GM19468 (cell line): Measurements from ENCODE around the gene WWOX.

ENCODE experiments used
- ATAC-seq: cut with Tn5 transposase; IDR thresholded peaks from one replicate; pipeline ENCODE4 v1.9.1; 2021; ENCODE audit warnings: mild to moderate bottlenecking, moderate library complexity, moderate number of reproducible peaks; ENCODE audit not compliant: unreplicated experiment; ENCODE audit errors: extremely low read depth

Gene WWOX

DNA sequence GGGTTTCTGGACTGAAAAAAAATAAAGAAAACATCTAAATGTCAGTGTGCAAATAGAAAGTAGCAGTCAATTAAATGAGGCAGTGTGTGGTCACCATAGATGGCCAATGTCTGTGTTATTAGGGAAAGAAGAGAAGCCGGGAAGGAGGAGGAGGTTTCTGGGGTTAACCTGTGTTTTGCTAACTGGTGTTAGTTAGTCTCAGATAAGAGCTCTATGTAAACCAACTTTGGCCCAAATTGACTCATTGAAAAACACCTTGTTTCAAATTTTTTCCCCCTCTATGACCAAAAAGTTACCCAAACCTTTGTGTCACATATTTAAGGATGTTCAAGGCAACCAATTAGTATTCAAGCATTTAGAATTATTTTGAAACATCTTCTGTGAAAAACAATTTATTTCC lies 970.2 kb downstream of the WWOX start:
- no peak for ATAC-seq

DNA sequence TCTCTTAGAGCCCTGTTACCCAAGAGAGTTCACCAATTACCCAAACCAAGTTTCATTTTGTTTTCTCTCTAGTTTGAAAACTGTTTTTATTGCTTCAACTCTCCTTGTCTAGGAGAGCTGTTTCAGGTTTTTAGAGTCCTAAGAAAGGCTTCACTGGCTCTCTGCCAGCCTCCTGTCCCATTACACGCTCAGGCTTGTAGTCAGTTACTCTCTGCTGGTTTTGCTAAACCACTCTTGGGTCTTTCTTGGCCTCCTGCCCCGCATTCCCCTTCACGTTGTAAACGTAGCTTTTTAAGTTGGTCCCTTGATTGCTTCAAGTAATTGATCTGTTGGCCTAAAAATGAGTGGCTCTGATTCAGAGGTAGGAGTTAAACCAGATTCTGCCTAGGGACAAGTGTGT lies 972.0 kb downstream of the WWOX start:
- no peak for ATAC-seq

DNA sequence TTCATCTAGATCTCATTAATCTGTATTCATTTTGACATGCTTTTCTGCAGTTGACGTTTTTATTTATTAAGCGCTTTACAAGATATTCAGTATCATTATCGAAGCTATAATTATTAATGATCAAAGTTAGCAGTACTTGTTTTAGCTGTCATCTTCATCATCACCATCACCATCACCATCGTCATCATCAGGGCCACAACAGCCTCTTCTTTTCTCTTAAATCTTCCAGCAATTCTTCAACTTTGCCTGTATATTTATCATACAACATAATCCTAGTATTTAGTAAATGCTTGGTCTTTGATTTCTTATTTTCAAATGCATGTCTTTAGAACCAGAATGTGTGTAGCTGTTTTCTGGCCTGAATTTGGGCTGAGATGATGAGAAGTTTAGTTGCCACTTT lies 973.1 kb downstream of the WWOX start:
- no peak for ATAC-seq

DNA sequence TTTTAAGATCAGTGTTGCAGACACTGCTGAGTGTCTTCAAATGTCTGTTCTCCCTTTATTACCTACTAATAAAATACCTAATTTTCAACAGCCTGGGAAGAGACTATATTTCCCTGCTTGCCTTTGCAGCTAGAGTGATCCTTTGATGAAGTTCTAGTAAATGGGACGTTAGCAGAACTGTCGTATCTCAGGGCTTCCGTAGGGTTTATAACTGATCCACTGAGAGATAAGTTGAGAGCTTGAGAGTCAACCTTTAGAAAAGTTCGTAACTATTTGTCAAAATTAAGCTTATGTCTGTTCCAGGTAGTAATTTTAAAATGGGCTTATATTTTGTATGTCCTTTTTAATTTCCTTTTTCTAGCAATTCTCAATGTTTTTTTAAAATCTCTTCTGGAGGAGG lies 974.1 kb downstream of the WWOX start:
- ATAC-seq: no peak

DNA sequence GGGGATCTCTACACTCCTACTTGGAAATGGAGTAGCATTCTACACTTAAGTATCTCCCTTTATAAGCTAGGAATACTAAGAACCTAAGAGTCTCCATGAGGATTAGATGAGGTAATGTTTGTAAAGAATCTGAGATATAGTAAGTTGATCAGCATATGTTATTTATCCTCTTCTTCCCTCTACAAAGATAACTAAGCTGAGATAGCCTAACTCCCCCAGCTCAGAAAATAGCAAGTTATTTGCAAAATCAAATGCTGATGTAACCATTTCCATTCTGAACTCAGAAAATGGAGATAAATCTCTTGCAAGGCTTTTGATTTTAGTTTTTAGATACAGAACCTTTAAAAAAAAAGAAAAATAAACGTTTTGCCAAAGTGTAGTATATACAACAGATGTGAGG lies 975.1 kb downstream of the WWOX start:
- ATAC-seq: no peak

DNA sequence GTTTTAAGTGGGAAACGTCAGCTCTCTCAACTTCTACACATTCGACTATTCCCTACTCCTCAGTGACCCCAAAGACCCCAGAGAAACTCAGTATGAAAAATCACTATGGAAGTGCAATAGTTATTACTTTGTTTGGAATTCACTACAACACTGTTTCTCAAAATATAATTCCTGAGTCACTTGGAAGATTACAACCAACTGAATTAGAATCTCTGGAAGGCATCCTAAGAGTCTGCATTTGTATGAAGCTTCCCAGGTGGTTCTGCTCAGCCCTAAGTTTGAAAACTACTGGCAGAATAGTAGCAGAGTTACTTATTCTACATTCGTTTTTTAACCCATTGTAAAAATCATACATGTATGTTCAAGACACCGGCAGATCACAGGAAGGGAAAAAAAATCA lies 975.5 kb downstream of the WWOX start:
- no peak for ATAC-seq

DNA sequence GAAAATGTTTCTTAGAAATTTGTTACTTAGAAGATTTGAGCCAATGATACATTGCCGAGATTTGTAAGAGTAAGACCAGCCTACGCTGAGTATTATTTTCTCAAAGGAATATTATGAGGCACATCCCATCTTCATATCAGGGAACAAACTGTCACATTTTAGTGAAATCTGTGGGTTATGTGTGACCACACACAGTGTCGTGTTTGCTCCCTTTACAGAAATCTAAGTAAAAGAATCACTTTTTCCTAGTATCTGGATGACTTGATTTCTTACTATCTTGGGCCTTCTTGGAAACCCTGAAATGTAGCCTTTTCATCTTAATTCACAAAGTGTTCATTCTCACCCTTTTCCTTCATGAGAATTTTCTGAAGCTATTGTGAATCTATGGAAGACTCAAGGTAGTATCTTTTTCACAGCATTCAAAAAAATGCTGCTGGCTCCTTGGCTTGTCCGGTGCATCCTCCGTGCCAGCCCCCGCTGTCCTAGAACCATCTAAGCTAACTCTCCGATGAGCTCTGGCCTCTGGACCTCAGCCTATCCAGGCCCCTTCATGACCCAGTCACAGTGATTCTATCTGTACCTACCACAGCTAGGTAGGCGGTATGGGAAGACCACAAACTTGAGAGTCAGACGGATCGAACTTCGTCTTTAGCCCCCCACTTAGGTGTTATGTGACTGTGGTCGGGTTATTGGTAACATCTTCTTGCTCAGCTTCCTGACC lies 976.8 kb downstream of the WWOX start:
- ATAC-seq: no peak

DNA sequence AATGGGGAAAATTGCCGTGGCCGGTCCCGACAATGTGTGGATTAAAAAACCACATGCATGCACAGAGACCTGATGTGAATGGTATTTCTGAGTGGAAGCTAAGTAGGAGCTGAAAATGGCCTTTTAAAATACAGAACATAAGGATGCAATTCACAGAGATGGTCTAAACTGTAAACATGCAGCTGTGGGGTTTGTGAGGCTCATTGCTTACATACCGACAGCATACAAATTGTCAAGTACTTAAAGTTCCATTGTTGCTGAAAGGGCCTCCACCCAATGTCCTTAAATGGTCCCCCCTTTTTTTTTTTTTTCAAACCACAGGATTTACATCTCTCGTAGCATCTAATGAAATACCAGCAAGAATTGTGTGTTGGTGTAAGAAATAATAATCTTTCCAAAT lies 977.9 kb downstream of the WWOX start:
- no peak for ATAC-seq

DNA sequence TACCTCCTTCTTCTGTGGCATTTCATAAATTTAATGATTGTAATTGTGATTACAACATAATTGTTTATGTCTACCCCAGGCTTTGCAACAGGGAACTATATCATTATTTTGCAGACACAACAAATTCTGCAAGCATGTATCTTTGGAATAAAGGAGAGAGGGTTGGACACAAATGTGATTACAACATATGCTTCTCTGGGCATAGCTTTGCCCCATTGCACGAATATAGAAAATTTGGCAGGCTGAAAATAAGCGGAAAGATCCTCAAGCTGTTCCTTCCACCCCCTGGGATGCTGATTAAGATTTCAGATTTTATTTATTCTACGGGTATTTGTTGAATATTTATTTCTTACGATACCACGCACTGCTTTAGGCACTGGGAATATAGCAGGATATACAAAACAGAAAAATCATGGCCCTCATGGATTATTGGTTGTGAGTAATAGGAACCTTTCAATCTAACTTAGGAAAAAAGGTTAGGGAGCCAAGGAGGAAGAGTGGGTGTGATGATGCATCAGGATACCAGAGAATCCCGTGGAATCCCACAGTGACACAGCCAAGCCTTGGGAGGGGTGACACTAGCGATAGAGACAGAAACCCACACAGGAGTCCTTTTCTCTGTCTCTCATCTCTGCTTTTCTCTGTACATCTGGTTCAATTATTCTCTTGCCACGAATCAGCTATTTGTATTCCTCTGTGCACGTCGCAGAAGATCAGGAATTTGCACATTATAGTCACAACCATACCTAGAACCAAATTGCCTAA lies 980.4 kb downstream of the WWOX start:
- no peak for ATAC-seq

DNA sequence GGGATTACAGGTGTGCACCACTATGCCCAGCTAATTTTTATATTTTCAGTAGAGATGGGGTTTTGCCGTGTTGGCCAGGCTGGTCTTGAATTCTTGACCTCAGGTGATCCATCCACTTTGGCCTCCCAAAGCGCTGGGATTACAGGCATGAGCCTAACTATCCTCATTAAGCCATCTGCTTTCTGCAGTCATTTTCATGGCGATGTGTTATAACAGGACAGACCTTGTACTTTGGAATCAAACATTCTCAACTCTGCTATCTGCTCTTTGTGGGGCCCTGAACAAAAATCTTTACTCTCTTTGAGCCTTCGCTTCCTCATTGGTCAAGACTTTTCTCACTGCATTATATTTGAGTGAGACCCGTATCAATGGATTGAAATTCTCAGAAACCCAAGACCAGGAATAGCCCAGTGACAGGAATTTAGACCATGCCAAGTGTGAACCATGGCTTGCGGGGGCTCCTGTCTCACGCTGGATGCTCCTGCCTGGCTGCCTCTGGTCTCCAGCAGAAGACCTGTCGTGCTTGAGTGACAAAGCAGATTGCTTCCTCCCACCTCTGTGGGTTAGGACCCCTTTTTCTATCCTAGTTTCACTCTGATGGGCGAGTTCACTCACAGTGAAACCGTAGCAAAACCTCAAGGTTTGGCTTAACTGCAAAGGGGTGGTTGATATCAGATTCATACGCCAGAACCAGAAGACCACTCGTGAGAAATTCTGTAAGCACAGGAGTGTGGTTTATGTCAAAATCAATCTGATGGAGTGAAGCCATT lies 982.0 kb downstream of the WWOX start:
- ATAC-seq: no peak

DNA sequence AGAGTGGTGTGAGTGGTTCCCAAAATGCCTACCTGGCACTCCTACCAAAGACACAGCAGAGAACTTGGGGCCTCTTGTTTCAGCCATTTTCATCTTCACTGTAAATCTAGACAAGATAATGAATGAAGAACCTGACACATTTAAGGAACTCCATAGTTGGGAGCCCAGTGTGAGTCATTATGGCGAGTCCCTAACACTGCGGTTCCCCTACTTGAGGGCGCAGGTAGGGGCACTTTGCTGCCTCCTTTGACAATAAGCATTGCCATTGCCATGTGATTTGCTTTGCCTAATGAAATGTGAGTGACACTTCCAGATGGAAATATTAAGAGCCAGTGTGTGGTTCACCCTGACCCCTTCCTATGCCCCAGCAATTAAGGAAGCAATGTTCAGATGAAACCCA lies 983.5 kb downstream of the WWOX start:
- ATAC-seq: no peak

DNA sequence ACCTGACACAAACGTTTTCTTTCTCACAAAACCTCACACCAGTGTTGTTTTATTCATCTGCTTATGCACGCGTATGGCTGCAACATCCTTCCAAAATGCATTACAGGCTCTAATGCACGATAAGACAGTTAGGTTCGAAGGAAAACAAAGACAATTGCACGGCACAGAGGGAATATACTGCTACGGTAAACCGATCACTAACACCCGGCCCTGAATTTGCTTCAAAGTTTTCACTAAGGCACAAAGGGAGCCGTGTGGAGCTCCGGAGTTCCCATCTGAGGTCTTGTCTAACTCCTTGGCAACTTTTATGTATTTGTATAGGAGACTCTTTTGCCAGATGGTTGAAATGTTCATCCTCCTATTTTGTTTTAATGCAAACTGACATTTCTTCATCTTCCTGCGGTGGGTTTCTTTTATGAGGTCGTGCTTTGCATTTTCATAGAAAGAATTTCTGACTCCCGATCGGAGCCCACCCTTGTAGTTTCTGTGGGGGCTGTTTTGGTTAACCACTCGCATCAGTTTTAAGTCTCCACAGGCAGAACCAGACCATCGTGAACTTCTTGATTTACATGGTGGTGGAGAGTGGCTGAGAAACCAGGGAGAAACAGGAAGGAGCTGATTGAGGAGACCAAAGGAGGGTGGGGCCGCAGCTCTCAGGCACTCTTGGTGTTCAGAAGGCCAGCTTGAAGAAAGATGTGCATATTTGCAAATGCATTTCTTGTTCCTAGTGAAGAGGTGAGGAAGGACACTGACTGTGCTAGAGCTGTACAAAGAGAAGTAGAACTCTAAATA lies 984.2 kb downstream of the WWOX start:
- no peak for ATAC-seq

DNA sequence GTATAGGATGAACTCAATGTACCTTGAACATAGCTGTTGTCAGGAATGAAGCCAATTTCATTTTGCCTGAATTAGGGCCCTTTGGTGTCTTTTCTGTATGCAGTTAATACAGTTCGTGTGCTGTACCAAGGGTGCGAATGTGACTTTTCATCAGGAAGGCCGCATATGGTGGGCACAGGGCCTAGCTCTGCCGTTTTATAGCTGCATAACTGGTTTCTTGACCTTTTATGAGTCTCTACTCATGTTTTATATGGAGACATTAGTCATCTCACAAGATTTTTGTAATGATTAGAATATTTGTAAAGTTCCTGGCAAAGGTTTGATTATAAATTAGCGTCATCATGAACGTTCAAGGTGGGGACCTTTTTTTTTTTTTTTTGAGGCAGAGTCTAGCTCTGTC lies 989.5 kb downstream of the WWOX start:
- no peak for ATAC-seq

DNA sequence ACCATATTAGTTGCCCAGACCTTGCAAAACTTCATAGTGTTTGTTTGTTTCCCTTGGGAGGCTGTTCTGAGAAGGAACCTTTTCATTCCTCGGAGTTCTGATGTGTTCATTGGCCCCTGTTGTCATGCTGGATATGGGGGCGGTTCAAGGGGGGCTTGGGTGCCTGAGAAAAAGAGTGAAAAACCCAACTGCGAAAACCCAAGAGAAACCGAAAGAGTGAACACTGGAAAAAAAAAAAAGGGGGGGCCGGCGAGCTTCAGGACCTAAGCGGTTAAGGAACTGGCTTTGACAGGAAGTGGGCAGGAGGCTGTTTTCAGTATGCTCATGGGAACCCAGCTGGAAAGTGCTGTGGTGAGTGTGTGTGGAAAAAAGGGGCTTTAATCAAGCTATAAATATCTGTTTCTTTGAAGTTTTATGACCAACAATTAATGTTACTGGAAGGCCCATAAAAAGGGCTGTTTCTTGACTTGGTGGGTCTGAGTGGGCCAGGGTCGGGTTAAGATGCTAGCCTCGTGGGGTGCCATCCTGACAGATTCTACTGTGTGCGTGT lies 990.4 kb downstream of the WWOX start:
- ATAC-seq: no peak

DNA sequence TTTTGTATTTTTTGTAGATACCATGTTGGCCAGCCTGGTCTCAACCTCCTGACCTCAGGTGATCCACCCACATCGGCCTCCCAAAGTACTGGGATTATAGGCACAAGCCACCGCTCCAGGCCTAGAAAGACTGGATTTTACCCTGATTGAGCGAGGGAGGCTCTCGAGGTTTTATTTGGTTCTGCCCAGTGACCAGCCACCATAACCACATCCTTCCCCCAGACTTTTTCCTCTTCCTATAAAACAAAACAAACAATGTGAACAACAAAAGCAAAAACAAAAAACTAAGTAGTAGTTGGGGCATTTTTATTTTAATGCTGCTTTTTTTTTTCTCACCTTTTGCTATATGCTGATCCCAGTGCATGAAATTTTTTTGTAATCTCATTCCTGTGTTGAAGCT lies 991.5 kb downstream of the WWOX start:
- ATAC-seq: no peak

DNA sequence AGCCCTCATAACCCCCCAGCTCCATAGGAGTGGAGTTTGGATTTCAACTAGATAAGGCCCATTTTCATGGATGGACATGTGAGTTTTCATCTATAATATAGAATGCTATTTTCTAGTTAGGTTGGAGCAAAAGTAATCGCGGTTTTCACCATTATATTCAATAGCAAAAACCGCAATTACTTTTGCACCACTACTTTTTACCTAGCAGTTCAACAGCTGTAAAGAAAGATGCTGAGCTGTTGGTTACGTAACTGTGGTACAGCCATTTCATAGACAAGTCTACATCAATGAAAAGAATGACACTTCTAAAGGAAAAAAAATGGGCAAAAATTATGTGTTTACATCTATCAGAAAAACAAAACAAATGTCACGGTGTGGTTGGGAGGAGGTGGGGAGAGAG lies 993.4 kb downstream of the WWOX start:
- ATAC-seq: no peak

DNA sequence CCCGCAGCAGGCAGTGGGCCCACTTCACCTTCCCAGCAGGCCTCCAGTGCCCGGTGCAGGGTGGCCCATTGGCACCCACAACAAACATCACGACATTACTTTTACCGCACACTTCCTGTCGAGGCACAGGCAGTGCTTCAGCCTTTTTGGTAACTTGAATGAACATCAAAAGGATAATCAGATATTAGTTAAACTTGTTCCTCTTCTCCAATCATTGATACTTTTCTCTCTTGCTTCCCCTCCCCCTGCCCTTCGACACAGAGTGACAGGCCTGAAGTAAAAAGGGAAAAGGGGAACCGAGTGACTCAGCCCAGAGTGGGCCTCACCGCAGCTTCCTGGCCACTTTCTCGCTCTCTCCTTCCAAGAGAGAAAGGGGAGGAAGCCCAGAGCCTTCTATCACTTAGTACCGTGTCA lies 994.1 kb downstream of the WWOX start:
- no peak for ATAC-seq

DNA sequence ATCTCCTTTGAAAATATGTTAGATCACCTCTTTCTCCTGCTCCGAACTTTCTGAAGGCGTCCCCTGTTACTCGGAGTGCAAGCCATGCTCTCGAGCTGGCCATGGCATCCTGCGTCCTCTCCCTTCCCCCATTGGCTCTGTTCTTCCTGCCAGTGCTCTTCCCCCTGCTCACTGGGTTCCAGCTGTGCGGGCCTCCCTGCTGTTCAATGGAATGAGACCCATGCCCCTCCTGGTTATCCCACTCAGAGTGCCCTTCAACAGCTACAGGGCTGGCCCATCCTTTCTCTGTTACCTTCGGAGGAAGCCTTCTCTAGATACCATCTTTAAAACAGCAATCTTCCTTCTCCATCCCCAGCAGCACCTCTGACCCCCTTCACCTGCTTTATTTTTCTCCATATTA lies 996.8 kb downstream of the WWOX start:
- ATAC-seq: no peak

DNA sequence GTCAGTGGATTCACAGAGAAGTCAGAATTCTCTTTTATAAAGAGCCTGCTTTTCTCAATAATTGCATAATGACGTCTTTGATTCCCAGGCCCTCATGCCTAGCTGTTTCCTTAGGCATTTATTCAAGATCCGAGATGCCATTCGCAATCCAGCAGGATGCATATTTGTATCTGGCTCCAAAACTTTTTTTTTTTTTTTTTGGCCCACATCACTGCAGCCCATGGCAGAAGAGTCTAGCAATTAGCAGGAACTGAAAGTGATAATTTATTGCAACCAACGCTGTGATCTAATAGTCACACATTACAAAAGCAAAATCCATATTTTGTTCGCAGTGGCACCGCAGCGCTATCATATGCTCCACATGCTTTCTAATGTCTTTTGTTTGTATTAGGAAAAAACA lies 997.7 kb downstream of the WWOX start:
- ATAC-seq: no peak

DNA sequence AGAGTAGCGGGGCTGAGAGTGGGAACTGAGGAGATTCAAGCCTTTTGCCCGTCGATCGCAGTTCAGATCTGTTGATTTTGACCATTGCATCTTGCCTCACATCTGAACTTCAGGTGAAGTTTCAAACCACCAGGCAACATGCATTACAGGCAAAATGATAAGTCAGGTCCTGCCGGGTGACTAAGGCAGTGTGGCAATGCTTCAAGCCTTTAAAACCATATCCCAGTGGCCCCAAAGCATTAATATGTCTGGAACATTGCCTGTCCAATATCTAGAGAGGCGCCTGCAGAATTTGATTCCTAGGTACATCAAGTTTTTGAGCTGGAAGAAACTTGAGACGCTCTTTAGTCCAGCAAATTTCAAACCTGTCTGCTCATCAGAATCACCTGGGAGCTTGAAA lies 998.3 kb downstream of the WWOX start:
- no peak for ATAC-seq
